ENCODE data around the gene OBP2B.

DNA sequence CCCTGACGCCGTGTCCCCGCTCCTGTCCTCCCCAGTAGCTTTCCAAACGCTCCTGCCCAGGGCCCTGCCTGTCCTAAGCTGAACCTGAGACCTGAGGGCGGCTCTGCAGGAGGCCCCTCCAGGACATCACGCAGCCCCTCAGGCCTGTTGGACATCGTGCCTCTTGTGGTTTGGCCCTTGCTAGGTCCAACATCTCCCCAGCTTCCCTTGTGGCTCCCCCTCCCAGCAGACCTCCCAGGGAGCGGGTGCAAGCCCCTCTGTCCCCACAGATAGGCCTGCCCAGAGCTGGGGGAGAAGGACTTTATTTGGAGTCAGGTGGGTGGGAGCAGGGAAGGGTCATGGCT, 4.1 kb downstream of the OBP2B start:
- no peak for TF ChIP-seq YY1 (IDR thresholded peaks at IDR 0.05; ENCODE audit: insufficient read depth, insufficient read length)
- TF ChIP-seq ZNF274 (IDR thresholded peaks at IDR 0.05; ENCODE audit: low read depth, low read length): no peak
